NOMO-1 (cell line): Measurements from ENCODE around the gene HDAC5.
"Not testable (repeated sequence)": the region's sequence is repeated elsewhere in the genome, so short reads cannot be mapped to it uniquely, and the experiment has no call there.

ENCODE experiments used
- DNase-seq, 2 experiments: peaks; one replicate each; lab custom pipeline; 2025; ENCODE audit not compliant: unreplicated experiment in 2 of 2; lab: John Stamatoyannopoulos, UW

The HDAC5 gene

GRCh38 chr17:44123356-44124117 is at the start of gene HDAC5:
Gene HDAC5, minus strand, starts transcription at chr17:44123641. Its CDS starts 6,126 bp downstream, at chr17:44117515.
- peak; percentile 94 for DNase-seq

- no peak for DNase-seq
These were observed 48.6 kb upstream of the HDAC5 start for GRCh38 chr17:44171931-44172455.

- no peak for DNase-seq
These were observed 47.2 kb upstream of the HDAC5 start, which contains the start of gene ASB16 for GRCh38 chr17:44170499-44171201. Gene ASB16, plus strand, starts transcription at chr17:44170704. Its CDS starts 86 bp downstream, at chr17:44170790.

- DNase-seq = no peak
These were observed 46.7 kb upstream of the HDAC5 start for GRCh38 chr17:44170135-44170498.

GRCh38 chr17:44167181-44167861 is 43.9 kb upstream of the HDAC5 start:
- no peak for DNase-seq

- DNase-seq = no peak
These were observed 41.0 kb upstream of the HDAC5 start for GRCh38 chr17:44164476-44164875.

GRCh38 chr17:44159519-44160210 is 36.2 kb upstream of the HDAC5 start:
- no peak for DNase-seq

- DNase-seq = no peak
These were observed 32.0 kb upstream of the HDAC5 start for GRCh38 chr17:44155488-44155887.

GRCh38 chr17:44152875-44153274 is 29.4 kb upstream of the HDAC5 start:
- DNase-seq = no peak

- DNase-seq = no peak
These were observed 26.4 kb upstream of the HDAC5 start for GRCh38 chr17:44149750-44150329.

GRCh38 chr17:44149066-44149465 is 25.6 kb upstream of the HDAC5 start:
- DNase-seq = peak in 1 of 2 experiments; percentile 41

- DNase-seq = no peak
These were observed 24.4 kb upstream of the HDAC5 start for GRCh38 chr17:44147812-44148211.

GRCh38 chr17:44146375-44147346 is 23.2 kb upstream of the HDAC5 start:
- DNase-seq = no peak

GRCh38 chr17:44144966-44145739 is 21.7 kb upstream of the HDAC5 start:
- DNase-seq = no peak

GRCh38 chr17:44143921-44144320 is 20.5 kb upstream of the HDAC5 start:
- DNase-seq = not testable (repeated sequence)

GRCh38 chr17:44137891-44138709 is 14.7 kb upstream of the HDAC5 start:
- peak; percentile 34 to 37 for DNase-seq

- DNase-seq = no peak
These were observed 11.5 kb upstream of the HDAC5 start for GRCh38 chr17:44134752-44135568.
